CD4-positive, alpha-beta T cell (primary cell): ENCODE data around the gene EHD4. TPM values are rescaled to one million over a fixed set of nuclear protein-coding genes. Genes with fewer than 3 reads are reported as not detected.

ENCODE experiments used
- ATAC-seq: fragments of 200-7000 bp; cut with Tn5 transposase; one replicate; pipeline ENCODE4 v1.10.0; 2022; ENCODE audit warnings: mild to moderate bottlenecking; ENCODE audit not compliant: poor library complexity
- CTCF ChIA-PET: fragments of 350-600 bp; sonication (Branson Sonifier 250); formaldehyde crosslinking; loops from one replicate; lab custom pipeline; 2021; ENCODE audit warnings: antibody characterized with exemption, inconsistent platforms; lab: Charles Lee
- POLR2A ChIA-PET: fragments of 350-600 bp; sonication (Branson Sonifier 250); formaldehyde crosslinking; loops from one replicate; lab custom pipeline; 2021; ENCODE audit warnings: antibody characterized with exemption, inconsistent platforms; lab: Charles Lee
- DNase-seq, 14 experiments: peaks; one replicate each; pipeline ENCODE4 v3.0.0-alpha.2; 2013 to 2020; ENCODE audit warnings: mixed read lengths in 2 of 14
- H3K27ac ChIP-seq, 2 donors: one replicate each; pipeline versions ENCODE4 v1.5.1 to v1.7.0; 2013; ENCODE audit warnings: low read length in 2 of 2, low read depth in 1 of 2, mild to moderate bottlenecking in 1 of 2
- H3K27me3 ChIP-seq, 2 experiments: 1 replicate in 1 of 2; 2 replicates in 1 of 2; pipeline versions ENCODE4 v1.6.1 to v1.7.0; 2013; ENCODE audit warnings: low read length in 2 of 2, control low read depth in 1 of 2, mild to moderate bottlenecking in 1 of 2, moderate library complexity in 1 of 2; ENCODE audit not compliant: insufficient read depth in 2 of 2, control insufficient read depth in 1 of 2
- H3K36me3 ChIP-seq: one replicate; pipeline ENCODE4 v1.6.1; 2013; ENCODE audit warnings: low read length, control low read depth; ENCODE audit not compliant: insufficient read depth
- H3K4me1 ChIP-seq: one replicate; pipeline ENCODE4 v1.6.1; 2013; ENCODE audit warnings: low read length, control low read depth; ENCODE audit not compliant: insufficient read depth
- H3K4me3 ChIP-seq: one replicate; pipeline ENCODE4 v1.5.1; 2013; ENCODE audit warnings: mild to moderate bottlenecking, low read length, moderate library complexity
- H3K9me3 ChIP-seq, 2 experiments: 1 replicate in 1 of 2; 2 replicates in 1 of 2; pipeline versions ENCODE4 v1.6.1 to v1.7.0; 2013; ENCODE audit warnings: low read length in 2 of 2, mild to moderate bottlenecking in 2 of 2, control low read depth in 1 of 2, moderate library complexity in 1 of 2; ENCODE audit not compliant: control insufficient read depth in 1 of 2, insufficient read depth in 1 of 2
- H3K27ac Mint-ChIP-seq: one replicate; pipeline ENCODE4 v1.8.0; 2020; ENCODE audit warnings: mixed read lengths
- H3K27me3 Mint-ChIP-seq: one replicate; pipeline ENCODE4 v1.8.0; 2021; ENCODE audit warnings: mixed read lengths
- H3K36me3 Mint-ChIP-seq: one replicate; pipeline ENCODE4 v1.8.0; 2021; ENCODE audit warnings: low read depth, mixed read lengths
- H3K4me1 Mint-ChIP-seq: one replicate; pipeline ENCODE4 v1.8.0; 2021; ENCODE audit warnings: low read depth, mixed read lengths
- H3K4me3 Mint-ChIP-seq: one replicate; pipeline ENCODE4 v1.8.0; 2020; ENCODE audit warnings: mild to moderate bottlenecking, mixed read lengths
- H3K9me3 Mint-ChIP-seq: one replicate; pipeline ENCODE4 v1.8.0; 2020; ENCODE audit warnings: mixed read lengths
- CTCF ChIP-seq: fragments of 200-600 bp; IDR thresholded peaks from one replicate; pipeline ENCODE4 v1.8.0; 2022; ENCODE audit warnings: antibody characterized with exemption, mild to moderate bottlenecking
- intact Hi-C, 2 experiments: fragments of 100-400 bp; cut with DNase I in 1 of 2; cut with micrococcal nuclease in 1 of 2; formaldehyde crosslinking; loops; one replicate each; pipeline versions ENCODE4 v1.15.1 to v1.9.0; 2023 to 2025; cut with DNase I, micrococcal nuclease
- total RNA-seq, 174 experiments: library from RNA in 2 of 174; stranded (reverse) in 2 of 174; gene quantifications; one replicate each; pipeline ENCODE4 v1.2.3 and lab custom pipeline; 2021 to 2026

Gene EHD4
- total RNA-seq, 2 experiments from 2014 or later = 39.8 to 40.5 TPM

- POLR2A ChIA-PET = no interaction called here
- Histone ChIP-seq H3K4me1 (peaks cover 14% of the 10 kb centered on the region), H3K36me3 (no peaks in the 10 kb centered on the region), H3K27ac (no peak overlapping the region), H3K4me3 (no peak overlapping the region), H3K9me3 (no peaks in the 10 kb centered on the region), H3K27me3 (no peaks in the 10 kb centered on the region)
- ATAC-seq = no peak
- no peaks in the 10 kb centered on the region for H3K36me3 Mint-ChIP-seq
- TF ChIP-seq CTCF = no peak
- no peaks in the 10 kb centered on the region for H3K27me3 Mint-ChIP-seq
- no peaks in the 10 kb centered on the region for H3K9me3 Mint-ChIP-seq
- H3K27ac Mint-ChIP-seq = no peak overlapping the region
- DNase-seq = no peak
- intact Hi-C loops = no loop called here
- no peak overlapping the region for H3K4me3 Mint-ChIP-seq
- peaks cover 5% of the 10 kb centered on the region for H3K4me1 Mint-ChIP-seq
- CTCF ChIA-PET = no interaction called here
These were observed 113.6 kb downstream of the EHD4 start for GRCh38 chr15:41858756-41859155.

- Mint-ChIP-seq H3K4me3 (no peak overlapping the region), H3K9me3 (no peaks in the 10 kb centered on the region), H3K27me3 (no peaks in the 10 kb centered on the region), H3K27ac (no peak overlapping the region), H3K36me3 (no peaks in the 10 kb centered on the region), H3K4me1 (peaks cover 5% of the 10 kb centered on the region)
- Histone ChIP-seq H3K27ac (no peak overlapping the region), H3K27me3 (no peaks in the 10 kb centered on the region), H3K4me1 (peaks cover 9% of the 10 kb centered on the region), H3K9me3 (no peaks in the 10 kb centered on the region), H3K4me3 (no peak overlapping the region), H3K36me3 (no peaks in the 10 kb centered on the region)
- ATAC-seq (no peak), DNase-seq (no peak)
- TF ChIP-seq CTCF = no peak
- POLR2A ChIA-PET = no interaction called here
- intact Hi-C loops = no loop called here
- CTCF ChIA-PET = no interaction called here
These were observed 115.0 kb downstream of the EHD4 start for GRCh38 chr15:41857316-41857715.

- intact Hi-C loops = no loop called here
- H3K4me1 Mint-ChIP-seq = peaks cover 5% of the 10 kb centered on the region
- ChIA-PET CTCF (no interaction called here), POLR2A (no interaction called here)
- DNase-seq (no peak), ATAC-seq (no peak)
- no peak overlapping the region for H3K27ac ChIP-seq
- H3K27me3 Mint-ChIP-seq = no peaks in the 10 kb centered on the region
- H3K4me3 ChIP-seq = no peak overlapping the region
- no peak overlapping the region for H3K4me3 Mint-ChIP-seq
- H3K9me3 Mint-ChIP-seq = no peaks in the 10 kb centered on the region
- no peaks in the 10 kb centered on the region for H3K27me3 ChIP-seq
- H3K4me1 ChIP-seq = peaks cover 9% of the 10 kb centered on the region
- no peak overlapping the region for H3K27ac Mint-ChIP-seq
- H3K9me3 ChIP-seq = no peaks in the 10 kb centered on the region
- H3K36me3 ChIP-seq = no peaks in the 10 kb centered on the region
- H3K36me3 Mint-ChIP-seq = no peaks in the 10 kb centered on the region
- no peak for TF ChIP-seq CTCF
These were observed 115.6 kb downstream of the EHD4 start for GRCh38 chr15:41856716-41857115.
